ENCODE data around the gene IFT57. TPM values are rescaled to one million over a fixed set of nuclear protein-coding genes. Genes with fewer than 3 reads are reported as not detected.

Gene IFT57
- total and polyA plus RNA-seq, 9 of the 15 experiments (the other 6 are each of a cell fraction or from before 2014, with no cell fraction given) = 1.5 to 20.1 (median 9.9) TPM

- TF ChIP-seq ZNF23 (CRISPR knock-in tag; IDR thresholded peaks at IDR 0.05) = no peak
- no peak for TF ChIP-seq RBM25 (IDR thresholded peaks at IDR 0.05; ENCODE audit: low read depth, low read length, severe bottlenecking)
- TF ChIP-seq ARID2 (IDR thresholded peaks at IDR 0.05) = no peak
- no peak for TF ChIP-seq ZNF140 (CRISPR knock-in tag; IDR thresholded peaks at IDR 0.05)
- no peak for TF ChIP-seq CLOCK (CRISPR knock-in tag; IDR thresholded peaks at IDR 0.05; ENCODE audit: borderline replicate concordance)
- TF ChIP-seq SP1 (CRISPR knock-in tag; IDR thresholded peaks at IDR 0.05) = peak; percentile 33; the same call in 1 of the 2 replicates
- TF ChIP-seq, protein P1, sequence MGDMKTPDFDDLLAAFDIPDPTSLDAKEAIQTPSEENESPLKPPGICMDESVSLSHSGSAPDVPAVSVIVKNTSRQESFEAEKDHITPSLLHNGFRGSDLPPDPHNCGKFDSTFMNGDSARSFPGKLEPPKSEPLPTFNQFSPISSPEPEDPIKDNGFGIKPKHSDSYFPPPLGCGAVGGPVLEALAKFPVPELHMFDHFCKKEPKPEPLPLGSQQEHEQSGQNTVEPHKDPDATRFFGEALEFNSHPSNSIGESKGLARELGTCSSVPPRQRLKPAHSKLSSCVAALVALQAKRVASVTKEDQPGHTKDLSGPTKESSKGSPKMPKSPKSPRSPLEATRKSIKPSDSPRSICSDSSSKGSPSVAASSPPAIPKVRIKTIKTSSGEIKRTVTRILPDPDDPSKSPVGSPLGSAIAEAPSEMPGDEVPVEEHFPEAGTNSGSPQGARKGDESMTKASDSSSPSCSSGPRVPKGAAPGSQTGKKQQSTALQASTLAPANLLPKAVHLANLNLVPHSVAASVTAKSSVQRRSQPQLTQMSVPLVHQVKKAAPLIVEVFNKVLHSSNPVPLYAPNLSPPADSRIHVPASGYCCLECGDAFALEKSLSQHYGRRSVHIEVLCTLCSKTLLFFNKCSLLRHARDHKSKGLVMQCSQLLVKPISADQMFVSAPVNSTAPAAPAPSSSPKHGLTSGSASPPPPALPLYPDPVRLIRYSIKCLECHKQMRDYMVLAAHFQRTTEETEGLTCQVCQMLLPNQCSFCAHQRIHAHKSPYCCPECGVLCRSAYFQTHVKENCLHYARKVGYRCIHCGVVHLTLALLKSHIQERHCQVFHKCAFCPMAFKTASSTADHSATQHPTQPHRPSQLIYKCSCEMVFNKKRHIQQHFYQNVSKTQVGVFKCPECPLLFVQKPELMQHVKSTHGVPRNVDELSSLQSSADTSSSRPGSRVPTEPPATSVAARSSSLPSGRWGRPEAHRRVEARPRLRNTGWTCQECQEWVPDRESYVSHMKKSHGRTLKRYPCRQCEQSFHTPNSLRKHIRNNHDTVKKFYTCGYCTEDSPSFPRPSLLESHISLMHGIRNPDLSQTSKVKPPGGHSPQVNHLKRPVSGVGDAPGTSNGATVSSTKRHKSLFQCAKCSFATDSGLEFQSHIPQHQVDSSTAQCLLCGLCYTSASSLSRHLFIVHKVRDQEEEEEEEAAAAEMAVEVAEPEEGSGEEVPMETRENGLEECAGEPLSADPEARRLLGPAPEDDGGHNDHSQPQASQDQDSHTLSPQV (IDR thresholded peaks at IDR 0.05) = peak; percentile 88
- no peak for TF ChIP-seq GABPB1 (CRISPR knock-in tag; IDR thresholded peaks at IDR 0.05)
- TF ChIP-seq TBP (optimal IDR thresholded peaks at IDR 0.05; ENCODE audit: low read depth, low read length) = no peak
- 0 out of 2 replicates have a peak, but pooled peaks have one; percentile 22 for TF ChIP-seq PTRF (tag; IDR thresholded peaks at IDR 0.05)
- peak; percentile 13; the same call in 1 of the 2 replicates for TF ChIP-seq GTF2A2 (tag; IDR thresholded peaks at IDR 0.05)
- TF ChIP-seq ZNF395 (CRISPR knock-in tag; IDR thresholded peaks at IDR 0.05) = peak; percentile 79
- TF ChIP-seq ZNF584 (CRISPR knock-in tag; IDR thresholded peaks at IDR 0.05; ENCODE audit: low read depth) = no peak
These were observed 97.7 kb downstream of the IFT57 start (continued) for GRCh38 chr3:108124337-108125152.
